K562 (cell line): ENCODE measurements around the gene MUC5B.

ENCODE experiments used
- CBFA2T3 ChIP-seq: fragments of 450-650 bp; IDR thresholded peaks from 2 replicates; pipeline ENCODE4 v1.6.1; 2017
- CEBPZ ChIP-seq: fragments of 150-350 bp; IDR thresholded peaks from 2 replicates; pipeline ENCODE4 v1.6.1; 2014; ENCODE audit warnings: low read depth, mild to moderate bottlenecking, low read length, borderline replicate concordance
- CHD2 ChIP-seq: IDR thresholded peaks from 2 replicates; pipeline ENCODE4 v1.6.1; 2011; ENCODE audit warnings: low read depth, low read length
- GABPA ChIP-seq: fragments of 200-800 bp; sonication (Bioruptor generic); conservative IDR thresholded peaks from 2 replicates; pipeline ENCODE4 v1.6.1; 2016; ENCODE audit warnings: low read depth, missing genetic modification characterization, missing compliant biosample characterization
- HDAC6 ChIP-seq: IDR thresholded peaks from 2 replicates; pipeline ENCODE4 v1.6.1; 2012; ENCODE audit warnings: low read depth, mild to moderate bottlenecking, control low read depth, inconsistent platforms, low read length, moderate library complexity
- KDM4B ChIP-seq, 2 experiments: fragments of 450-650 bp in 1 of 2; sonication (generic) in 1 of 2; IDR thresholded peaks; 2 replicates each; pipeline ENCODE4 v1.6.1; 2016 to 2017; ENCODE audit warnings: borderline replicate concordance in 2 of 2, antibody characterized with exemption in 1 of 2, low read depth in 1 of 2, mild to moderate bottlenecking in 1 of 2
- MAX ChIP-seq: sonication (generic); formaldehyde crosslinking; IDR thresholded peaks from 2 replicates; pipeline ENCODE4 v1.9.0; 2022; ENCODE audit warnings: mild to moderate bottlenecking, missing genetic modification reagents
- NR3C1 ChIP-seq: sonication (generic); formaldehyde crosslinking; IDR thresholded peaks from 2 replicates; pipeline ENCODE4 v1.8.1; 2022; ENCODE audit warnings: missing genetic modification reagents
- POLR2A ChIP-seq: fragments of 450-650 bp; conservative IDR thresholded peaks from 2 replicates; pipeline ENCODE4 v1.6.1; 2016
- POLR2H ChIP-seq: IDR thresholded peaks from 2 replicates; pipeline ENCODE4 v1.6.1; 2016; ENCODE audit warnings: missing genetic modification characterization, low read depth, mild to moderate bottlenecking, control low read depth, missing compliant biosample characterization, moderate library complexity
- RBM22 ChIP-seq: fragments of 200-400 bp; formaldehyde crosslinking; IDR thresholded peaks from 2 replicates; pipeline ENCODE4 v1.6.1; 2018; ENCODE audit warnings: low read length, low read depth; ENCODE audit not compliant: poor library complexity, severe bottlenecking
- TF ChIP-seq, protein P1 (sequence below), 3 experiments: IDR thresholded peaks in 2 of 3; conservative IDR thresholded peaks in 1 of 3; 2 replicates each; pipeline ENCODE4 v1.5.1; 2011 to 2012; ENCODE audit warnings: low read length in 3 of 3, mild to moderate bottlenecking in 3 of 3, control low read depth in 2 of 3, improper control_type of control experiment in 1 of 3, inconsistent platforms in 1 of 3, low read depth in 1 of 3, mixed read lengths in 1 of 3, moderate library complexity in 1 of 3; ENCODE audit not compliant: insufficient read depth in 2 of 3

GRCh38 chr11:1226986-1227550, 4.2 kb downstream of the MUC5B start:
- TF ChIP-seq POLR2H (no peak), CEBPZ (no peak), NR3C1 (CRISPR knock-in tag) (no peak), GABPA (tag) (no peak), CHD2 (no peak), CBFA2T3 (no peak), MAX (CRISPR knock-in tag) (no peak), RBM22 (no peak), HDAC6 (no peak), POLR2A (no peak), KDM4B (IDR thresholded peaks at IDR 0.05; ENCODE audit: borderline replicate concordance in 2 of 2, low read depth in 1 of 2) (no peak)
- TF ChIP-seq, protein P1, sequence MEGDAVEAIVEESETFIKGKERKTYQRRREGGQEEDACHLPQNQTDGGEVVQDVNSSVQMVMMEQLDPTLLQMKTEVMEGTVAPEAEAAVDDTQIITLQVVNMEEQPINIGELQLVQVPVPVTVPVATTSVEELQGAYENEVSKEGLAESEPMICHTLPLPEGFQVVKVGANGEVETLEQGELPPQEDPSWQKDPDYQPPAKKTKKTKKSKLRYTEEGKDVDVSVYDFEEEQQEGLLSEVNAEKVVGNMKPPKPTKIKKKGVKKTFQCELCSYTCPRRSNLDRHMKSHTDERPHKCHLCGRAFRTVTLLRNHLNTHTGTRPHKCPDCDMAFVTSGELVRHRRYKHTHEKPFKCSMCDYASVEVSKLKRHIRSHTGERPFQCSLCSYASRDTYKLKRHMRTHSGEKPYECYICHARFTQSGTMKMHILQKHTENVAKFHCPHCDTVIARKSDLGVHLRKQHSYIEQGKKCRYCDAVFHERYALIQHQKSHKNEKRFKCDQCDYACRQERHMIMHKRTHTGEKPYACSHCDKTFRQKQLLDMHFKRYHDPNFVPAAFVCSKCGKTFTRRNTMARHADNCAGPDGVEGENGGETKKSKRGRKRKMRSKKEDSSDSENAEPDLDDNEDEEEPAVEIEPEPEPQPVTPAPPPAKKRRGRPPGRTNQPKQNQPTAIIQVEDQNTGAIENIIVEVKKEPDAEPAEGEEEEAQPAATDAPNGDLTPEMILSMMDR (IDR thresholded peaks at IDR 0.05 in 2 of 3, conservative IDR thresholded peaks at IDR 0.05 in 1 of 3; ENCODE audit: insufficient read depth in 2 of 3, low read depth in 1 of 3, low read length in 3 of 3) = peak in 2 of 3 experiments; percentile 11 to 43; a peak in 3 of 6 replicates
